A549 (cell line): Measurements from ENCODE around the gene CCND2. TPM values are rescaled to one million over a fixed set of nuclear protein-coding genes. Genes with fewer than 3 reads are reported as not detected.

Experiments
- ATAC-seq, 2 experiments: fragments of 200-7000 bp in 1 of 2; fragments of >200 bp in 1 of 2; cut with Nextera tagmentation in 1 of 2; cut with Tn5 transposase in 1 of 2; 3 replicates each; pipeline versions ENCODE4 v1.8.0 to v1.9.1; 2018 to 2020; ENCODE audit warnings: mild to moderate bottlenecking in 1 of 2, moderate library complexity in 1 of 2
- CTCF ChIA-PET: fragments of 300-600 bp; sonication (Branson Sonifier 250); formaldehyde crosslinking; extraction: SDS; loops from one replicate; lab custom pipeline; 2021; ENCODE audit warnings: antibody characterized with exemption, inconsistent platforms; lab: Yijun Ruan, JAX
- POLR2A ChIA-PET: fragments of 350-600 bp; formaldehyde crosslinking; extraction: SDS; loops from one replicate; lab custom pipeline; 2021; ENCODE audit warnings: antibody characterized with exemption, inconsistent platforms; lab: Yijun Ruan, JAX
- DNase-seq, 2 experiments: peaks; one replicate each; pipeline versions ENCODE4 v3.0.0 to v3.0.0-alpha.2; 2011 to 2016; ENCODE audit warnings: low read depth in 1 of 2, low spot score in 1 of 2
- FAIRE-seq: peaks from 2 replicates; lab custom pipeline; 2011; peaks lifted over from hg19 to GRCh38; lab: Jason Lieb, UNC
- H3K27ac ChIP-seq, 2 experiments: fragments of >200 bp; sonication (Bioruptor Twin); formaldehyde crosslinking; 3 replicates each; pipeline ENCODE4 v1.5.1; 2016 to 2017
- H3K4me1 ChIP-seq: fragments of >200 bp; sonication (Bioruptor Twin); formaldehyde crosslinking; 3 replicates; pipeline ENCODE4 v1.6.1; 2016
- H3K4me2 ChIP-seq: fragments of >200 bp; sonication (Bioruptor Twin); formaldehyde crosslinking; 3 replicates; pipeline ENCODE4 v1.6.1; 2016
- H3K4me3 ChIP-seq: fragments of >200 bp; sonication (Bioruptor Twin); formaldehyde crosslinking; 3 replicates; pipeline ENCODE4 v1.5.1; 2016
- H3K9me3 ChIP-seq: fragments of >200 bp; sonication (Bioruptor Twin); formaldehyde crosslinking; 3 replicates; pipeline ENCODE4 v1.6.1; 2016
- CBX2 ChIP-seq: fragments of 200-600 bp; sonication (generic); IDR thresholded peaks from 2 replicates; pipeline ENCODE4 v1.6.1; 2016; ENCODE audit warnings: low read depth, mild to moderate bottlenecking, borderline replicate concordance
- CBX8 ChIP-seq: fragments of 200-600 bp; sonication (generic); IDR thresholded peaks from 2 replicates; pipeline ENCODE4 v1.6.1; 2016
- CEBPB ChIP-seq, 2 experiments: fragments of >200 bp in 1 of 2; sonication (Bioruptor Twin) in 1 of 2; formaldehyde crosslinking in 1 of 2; IDR thresholded peaks; 2 replicates each; pipeline ENCODE4 v1.6.1; 2012 to 2016
- CHD2 ChIP-seq: fragments of 150-350 bp; IDR thresholded peaks from 2 replicates; pipeline ENCODE4 v1.6.1; 2014; ENCODE audit warnings: low read length; ENCODE audit not compliant: partially characterized antibody
- EHF ChIP-seq: fragments of 250-450 bp; sonication (Bioruptor Pico); IDR thresholded peaks from 2 replicates; pipeline ENCODE4 v1.5.0; 2020; ENCODE audit warnings: mild to moderate bottlenecking
- EP300 ChIP-seq, 2 experiments: fragments of >200 bp; sonication (Bioruptor Twin); formaldehyde crosslinking; IDR thresholded peaks; 2 replicates in 1 of 2; 3 replicates in 1 of 2; pipeline ENCODE4 v1.6.1; 2016 to 2017
- ESRRA ChIP-seq: fragments of 150-350 bp; IDR thresholded peaks from 2 replicates; pipeline ENCODE4 v1.6.1; 2014; ENCODE audit warnings: mild to moderate bottlenecking, low read length, borderline replicate concordance
- FOXS1 ChIP-seq: fragments of 250-450 bp; sonication (Bioruptor Pico); IDR thresholded peaks from 2 replicates; pipeline ENCODE4 v1.5.0; 2020; ENCODE audit warnings: mild to moderate bottlenecking, moderate library complexity
- GATA3 ChIP-seq: IDR thresholded peaks from 2 replicates; pipeline ENCODE4 v1.6.1; 2012; ENCODE audit warnings: borderline replicate concordance
- HOXA7 ChIP-seq: fragments of 250-450 bp; sonication (Bioruptor Pico); IDR thresholded peaks from 2 replicates; pipeline ENCODE4 v1.5.0; 2020; ENCODE audit warnings: mild to moderate bottlenecking, moderate library complexity
- HOXB13 ChIP-seq: fragments of 250-450 bp; sonication (Bioruptor Pico); IDR thresholded peaks from 2 replicates; pipeline ENCODE4 v1.5.0; 2020; ENCODE audit warnings: low read depth, mild to moderate bottlenecking, moderate library complexity
- JUN ChIP-seq, 2 experiments: fragments of >200 bp; sonication (Bioruptor Twin); formaldehyde crosslinking; IDR thresholded peaks; 2 replicates in 1 of 2; 3 replicates in 1 of 2; pipeline ENCODE4 v1.6.1; 2016 to 2017
- KDM1A ChIP-seq: fragments of 200-600 bp; sonication (generic); IDR thresholded peaks from 2 replicates; pipeline ENCODE4 v1.6.1; 2016; ENCODE audit warnings: low read depth, mild to moderate bottlenecking
- MAFK ChIP-seq: fragments of 450-650 bp; IDR thresholded peaks from 2 replicates; pipeline ENCODE4 v1.6.1; 2014; ENCODE audit not compliant: partially characterized antibody
- MAZ ChIP-seq: fragments of 150-350 bp; IDR thresholded peaks from 2 replicates; pipeline ENCODE4 v1.6.1; 2014; ENCODE audit warnings: antibody characterized with exemption, low read depth, low read length, borderline replicate concordance
- MYC ChIP-seq: IDR thresholded peaks from 2 replicates; pipeline ENCODE4 v1.6.1; 2012; ENCODE audit warnings: mild to moderate bottlenecking, inconsistent platforms, low read length, improper control_type of control experiment, borderline replicate concordance
- NPAS2 ChIP-seq: fragments of 250-450 bp; sonication (Bioruptor Pico); IDR thresholded peaks from 2 replicates; pipeline ENCODE4 v1.8.0; 2022; ENCODE audit warnings: mild to moderate bottlenecking, moderate library complexity, borderline replicate concordance
- NR3C1 ChIP-seq: fragments of >200 bp; sonication (Bioruptor Twin); formaldehyde crosslinking; IDR thresholded peaks from 3 replicates; pipeline ENCODE4 v1.6.1; 2017
- PHF8 ChIP-seq: fragments of 200-600 bp; sonication (generic); IDR thresholded peaks from 2 replicates; pipeline ENCODE4 v1.6.1; 2016; ENCODE audit warnings: low read depth, mild to moderate bottlenecking, antibody characterized with exemption, moderate library complexity, borderline replicate concordance
- POLR2A ChIP-seq: IDR thresholded peaks from 2 replicates; pipeline ENCODE4 v1.6.1; 2012; ENCODE audit warnings: mild to moderate bottlenecking, low read length
- RAD21 ChIP-seq, 2 experiments: fragments of >200 bp in 1 of 2; sonication (Bioruptor Twin) in 1 of 2; formaldehyde crosslinking in 1 of 2; IDR thresholded peaks in 1 of 2; conservative IDR thresholded peaks in 1 of 2; 2 replicates in 1 of 2; 3 replicates in 1 of 2; pipeline ENCODE4 v1.6.1; 2012 to 2018; ENCODE audit warnings: inconsistent platforms in 1 of 2
- RARB ChIP-seq: fragments of 250-450 bp; sonication (Bioruptor Pico); IDR thresholded peaks from 2 replicates; pipeline ENCODE4 v1.8.0; 2021; ENCODE audit warnings: mild to moderate bottlenecking, moderate library complexity
- SMC3 ChIP-seq: fragments of >200 bp; sonication (Bioruptor Twin); formaldehyde crosslinking; IDR thresholded peaks from 3 replicates; pipeline ENCODE4 v1.6.1; 2018; ENCODE audit warnings: inconsistent platforms
- TFCP2L1 ChIP-seq: fragments of 250-450 bp; sonication (Bioruptor Pico); IDR thresholded peaks from 2 replicates; pipeline ENCODE4 v1.5.0; 2021; ENCODE audit warnings: mild to moderate bottlenecking
- ZC3H11A ChIP-seq: fragments of 450-650 bp; IDR thresholded peaks from 2 replicates; pipeline ENCODE4 v1.6.1; 2014; ENCODE audit warnings: antibody characterized with exemption, mild to moderate bottlenecking
- ZSCAN20 ChIP-seq: fragments of 250-450 bp; sonication (Bioruptor Pico); IDR thresholded peaks from 2 replicates; pipeline ENCODE4 v1.8.0; 2022; ENCODE audit warnings: mild to moderate bottlenecking, moderate library complexity
- WGBS: methylation state at CpG from one replicate; pipeline ENCODE4 v1.1.6; 2017; ENCODE audit errors: missing lambda C conversion rate; 5-methylcytosine and 5-hydroxymethylcytosine counted together
- polyA plus RNA-seq, 4 experiments: library from polyadenylated mRNA; depleted of rRNA in 3 of 4; stranded (reverse); fragments of >200 nt; fragmentation: RNase III in 1 of 4; extraction: RNeasy Plus Mini Kit Qiagen cat#74134 plus additional on column Dnase treatment in 1 of 4; gene quantifications; 2 replicates in 3 of 4; 3 replicates in 1 of 4; pipeline ENCODE4 v1.2.3, GENCODE V29; 2011 to 2017
- TF ChIP-seq, protein P1 (sequence below): fragments of 450-650 bp; IDR thresholded peaks from 2 replicates; pipeline ENCODE4 v1.6.1; 2014; ENCODE audit warnings: antibody characterized with exemption
- TF ChIP-seq, protein P2 (sequence below): IDR thresholded peaks from 2 replicates; pipeline ENCODE4 v1.6.1; 2012
- TF ChIP-seq, protein P3 (sequence below): IDR thresholded peaks from 2 replicates; pipeline ENCODE4 v1.6.1; 2012; ENCODE audit warnings: low read depth, borderline replicate concordance
- TF ChIP-seq, protein P4 (sequence below): fragments of 150-350 bp; IDR thresholded peaks from 2 replicates; pipeline ENCODE4 v1.6.1; 2014; ENCODE audit warnings: low read depth, mild to moderate bottlenecking, low read length

CCND2 gene
- polyA plus RNA-seq, 2 of the 4 experiments (the other 2 are of a cell fraction): 0.18 TPM; not detected in 1

DNA sequence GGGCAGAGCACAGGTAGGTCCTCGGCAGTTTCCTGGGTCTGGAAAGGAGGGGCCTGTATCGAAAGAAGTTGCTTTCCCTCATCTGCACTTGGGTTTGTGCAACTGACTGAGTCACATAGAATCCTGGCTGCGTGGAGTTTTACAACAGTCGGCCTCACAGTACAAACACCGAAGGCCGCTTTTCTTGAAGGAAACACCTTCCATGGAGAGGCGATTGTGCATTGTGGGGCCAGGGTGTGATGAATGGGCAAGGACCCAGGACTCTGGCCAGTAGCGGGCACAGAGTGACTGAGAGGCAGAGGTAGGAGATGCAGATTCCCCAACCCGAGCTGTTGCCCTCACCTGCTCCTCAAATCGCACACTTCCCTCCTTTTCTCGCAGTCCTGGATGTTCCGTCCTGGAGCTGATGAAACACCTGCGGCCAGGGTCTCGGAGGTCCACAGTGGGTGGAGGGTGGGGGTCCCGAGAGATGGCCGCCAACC lies 7.7 kb downstream of the CCND2 start:
- Histone ChIP-seq H3K27ac (no peak overlapping the region), H3K4me2 (no peak overlapping the region), H3K4me1 (0 out of 3 replicates have a peak, but pooled peaks cover 3% of the 10 kb centered on the region), H3K4me3 (no peak overlapping the region), H3K9me3 (no peaks in the 10 kb centered on the region)
- DNase-seq (no peak), ATAC-seq (no peak), FAIRE-seq (no peak)
- no peak for TF ChIP-seq TFCP2L1 (CRISPR knock-in tag)
- TF ChIP-seq, protein P1, sequence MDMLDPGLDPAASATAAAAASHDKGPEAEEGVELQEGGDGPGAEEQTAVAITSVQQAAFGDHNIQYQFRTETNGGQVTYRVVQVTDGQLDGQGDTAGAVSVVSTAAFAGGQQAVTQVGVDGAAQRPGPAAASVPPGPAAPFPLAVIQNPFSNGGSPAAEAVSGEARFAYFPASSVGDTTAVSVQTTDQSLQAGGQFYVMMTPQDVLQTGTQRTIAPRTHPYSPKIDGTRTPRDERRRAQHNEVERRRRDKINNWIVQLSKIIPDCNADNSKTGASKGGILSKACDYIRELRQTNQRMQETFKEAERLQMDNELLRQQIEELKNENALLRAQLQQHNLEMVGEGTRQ: no peak
- no peak for TF ChIP-seq CBX8
- TF ChIP-seq, protein P2, sequence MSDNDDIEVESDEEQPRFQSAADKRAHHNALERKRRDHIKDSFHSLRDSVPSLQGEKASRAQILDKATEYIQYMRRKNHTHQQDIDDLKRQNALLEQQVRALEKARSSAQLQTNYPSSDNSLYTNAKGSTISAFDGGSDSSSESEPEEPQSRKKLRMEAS: no peak
- no peak for TF ChIP-seq RARB
- TF ChIP-seq KDM1A: no peak
- TF ChIP-seq, protein P3, sequence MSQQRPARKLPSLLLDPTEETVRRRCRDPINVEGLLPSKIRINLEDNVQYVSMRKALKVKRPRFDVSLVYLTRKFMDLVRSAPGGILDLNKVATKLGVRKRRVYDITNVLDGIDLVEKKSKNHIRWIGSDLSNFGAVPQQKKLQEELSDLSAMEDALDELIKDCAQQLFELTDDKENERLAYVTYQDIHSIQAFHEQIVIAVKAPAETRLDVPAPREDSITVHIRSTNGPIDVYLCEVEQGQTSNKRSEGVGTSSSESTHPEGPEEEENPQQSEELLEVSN: no peak
- no peak for TF ChIP-seq NPAS2 (CRISPR knock-in tag)
- TF ChIP-seq MYC: no peak
- no peak for TF ChIP-seq CBX2
- no peak for TF ChIP-seq HOXB13 (CRISPR knock-in tag)
- TF ChIP-seq, protein P4, sequence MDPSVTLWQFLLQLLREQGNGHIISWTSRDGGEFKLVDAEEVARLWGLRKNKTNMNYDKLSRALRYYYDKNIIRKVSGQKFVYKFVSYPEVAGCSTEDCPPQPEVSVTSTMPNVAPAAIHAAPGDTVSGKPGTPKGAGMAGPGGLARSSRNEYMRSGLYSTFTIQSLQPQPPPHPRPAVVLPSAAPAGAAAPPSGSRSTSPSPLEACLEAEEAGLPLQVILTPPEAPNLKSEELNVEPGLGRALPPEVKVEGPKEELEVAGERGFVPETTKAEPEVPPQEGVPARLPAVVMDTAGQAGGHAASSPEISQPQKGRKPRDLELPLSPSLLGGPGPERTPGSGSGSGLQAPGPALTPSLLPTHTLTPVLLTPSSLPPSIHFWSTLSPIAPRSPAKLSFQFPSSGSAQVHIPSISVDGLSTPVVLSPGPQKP: no peak
- TF ChIP-seq POLR2A: no peak
- no peak for TF ChIP-seq JUN (IDR thresholded peaks at IDR 0.05)
- TF ChIP-seq MAFK: no peak
- no peak for TF ChIP-seq ZC3H11A
- no peak for TF ChIP-seq SMC3
- TF ChIP-seq EHF (CRISPR knock-in tag): no peak
- TF ChIP-seq GATA3: no peak
- no peak for TF ChIP-seq ZSCAN20 (CRISPR knock-in tag)
- ChIA-PET CTCF (interaction anchor here (0.7 to 13.1 kb wide), 6 partner anchors 10 to 981 kb away, joined by 3 to 235 read pairs (median 3); no protein-coding TSS in a partner anchor), POLR2A (no interaction called here)
- WGBS: 57% methylated on average over 16 of the region's 16 CpGs

DNA sequence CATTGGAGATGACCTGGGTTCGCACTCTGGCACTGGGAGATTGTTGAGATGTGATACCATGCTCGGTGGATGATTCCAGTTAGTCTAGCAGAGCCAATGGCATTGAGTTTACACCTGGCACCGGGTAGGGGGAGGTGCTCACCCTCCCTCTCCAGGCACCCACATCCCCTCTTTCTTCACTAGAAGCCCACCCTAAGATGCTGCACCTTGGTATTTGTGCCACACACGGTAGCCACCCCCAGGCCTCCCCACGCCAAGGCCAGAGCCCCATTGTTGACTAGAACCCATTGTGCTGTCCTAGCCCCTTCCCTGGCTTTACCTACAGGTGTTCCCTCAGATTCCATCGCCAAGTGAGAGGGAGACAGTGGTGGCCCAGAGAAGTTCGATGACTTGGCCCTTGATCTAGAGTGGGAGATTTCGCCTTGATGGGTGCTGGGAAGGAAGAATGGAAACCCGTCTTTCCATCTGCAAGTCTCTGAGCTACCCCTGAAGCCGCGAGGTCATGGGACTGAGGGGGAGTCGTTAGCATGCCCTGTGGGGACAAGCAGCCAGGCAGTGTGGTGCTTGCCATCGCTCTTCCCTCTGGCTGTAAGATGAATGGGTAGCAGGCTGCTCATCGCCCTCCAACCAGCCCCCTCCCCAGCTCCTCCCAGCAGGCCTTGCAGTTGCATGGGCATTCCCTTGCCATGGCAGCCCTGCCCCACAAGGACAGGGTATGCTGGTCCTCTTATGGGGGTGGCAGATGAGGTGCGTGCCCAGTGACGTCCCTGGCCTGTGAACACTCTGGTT lies 8.7 kb downstream of the CCND2 start:
- ChIA-PET POLR2A (no interaction called here), CTCF (interaction anchor here (1.1 to 13.1 kb wide), 5 partner anchors 9 to 982 kb away, joined by 3 to 235 read pairs (median 4); no protein-coding TSS in a partner anchor)
- H3K9me3 ChIP-seq: no peaks in the 10 kb centered on the region
- H3K4me3 ChIP-seq: no peak overlapping the region
- H3K4me2 ChIP-seq: no peak overlapping the region
- no peak for DNase-seq
- no peak for TF ChIP-seq HOXA7 (CRISPR knock-in tag)
- TF ChIP-seq FOXS1 (CRISPR knock-in tag): no peak
- no peak for TF ChIP-seq MAZ
- no peak for TF ChIP-seq MAFK
- no peak for TF ChIP-seq RAD21 (conservative IDR thresholded peaks at IDR 0.05 in 1 of 2, IDR thresholded peaks at IDR 0.05 in 1 of 2)
- TF ChIP-seq ESRRA: no peak
- TF ChIP-seq NR3C1: no peak
- TF ChIP-seq CHD2: no peak
- no peak for TF ChIP-seq PHF8
- no peak for TF ChIP-seq ZSCAN20 (CRISPR knock-in tag)
- no peak for TF ChIP-seq CEBPB (IDR thresholded peaks at IDR 0.05)
- no peak for TF ChIP-seq EP300 (IDR thresholded peaks at IDR 0.05)
- no peak overlapping the region for H3K27ac ChIP-seq
- no peak for ATAC-seq
- no peaks in the 10 kb centered on the region for H3K4me1 ChIP-seq
- FAIRE-seq: no peak
- WGBS: 39% methylated on average over 16 of the region's 16 CpGs
